H1 (cell line): ENCODE data around the gene REG4. TPM values are rescaled to one million over a fixed set of nuclear protein-coding genes. Genes with fewer than 3 reads are reported as not detected.

Source experiments
- CTCF ChIA-PET: fragments of 300-600 bp; sonication (Branson Sonifier 250); formaldehyde crosslinking; loops from one replicate; lab custom pipeline; 2021; ENCODE audit not compliant: partially characterized antibody; lab: Charles Lee
- POLR2A ChIA-PET: fragments of 300-600 bp; sonication (Branson Sonifier 250); formaldehyde crosslinking; loops from one replicate; lab custom pipeline; 2021; ENCODE audit warnings: inconsistent platforms; ENCODE audit not compliant: partially characterized antibody; lab: Charles Lee
- DNase-seq, 2 experiments: peaks; one replicate each; pipeline versions ENCODE4 v3.0.0 to v3.0.0-alpha.2; 2010 to 2022; ENCODE audit warnings: low spot score in 2 of 2, low read depth in 1 of 2, mixed read lengths in 1 of 2
- FAIRE-seq: peaks from 2 replicates; lab custom pipeline; 2011; peaks lifted over from hg19 to GRCh38; lab: Jason Lieb, UNC
- H2AFZ ChIP-seq: 2 replicates; pipeline ENCODE4 v1.8.1; 2012; ENCODE audit warnings: low read length, inconsistent platforms
- H2AK5ac ChIP-seq: 2 replicates; pipeline ENCODE4 v1.6.1; 2013; ENCODE audit warnings: low read depth, low read length
- H2BK120ac ChIP-seq: replicated peaks from 2 replicates; pipeline ENCODE3; 2013; ENCODE audit warnings: low read depth, low read length, inconsistent platforms
- H2BK12ac ChIP-seq: 2 replicates; pipeline ENCODE4 v1.6.1; 2013; ENCODE audit warnings: low read depth, low read length
- H2BK15ac ChIP-seq: 2 replicates; pipeline ENCODE4 v1.6.1; 2013; ENCODE audit warnings: low read length
- H2BK20ac ChIP-seq: 2 replicates; pipeline ENCODE4 v1.6.1; 2013; ENCODE audit warnings: low read length
- H2BK5ac ChIP-seq: 2 replicates; pipeline ENCODE4 v1.6.1; 2013; ENCODE audit warnings: low read depth, low read length
- H3K14ac ChIP-seq: 2 replicates; pipeline ENCODE4 v1.6.1; 2013; ENCODE audit warnings: inconsistent platforms; ENCODE audit not compliant: insufficient read length
- H3K18ac ChIP-seq: 2 replicates; pipeline ENCODE4 v1.6.1; 2013; ENCODE audit warnings: low read length; ENCODE audit errors: extremely low read depth
- H3K23ac ChIP-seq: 2 replicates; pipeline ENCODE4 v1.6.1; 2013; ENCODE audit warnings: inconsistent platforms; ENCODE audit not compliant: insufficient read length
- H3K23me2 ChIP-seq: 2 replicates; pipeline ENCODE4 v1.6.1; 2013; ENCODE audit warnings: low read depth, low read length
- H3K27ac ChIP-seq: 2 replicates; pipeline ENCODE4 v1.6.1; 2011; ENCODE audit warnings: low read depth, low read length, inconsistent platforms
- H3K27me3 ChIP-seq, 4 experiments: replicated peaks in 1 of 4; 1 replicate in 1 of 4; 2 replicates in 3 of 4; pipeline versions ENCODE4 v1.6.1 to v1.8.1; 2011 to 2013; ENCODE audit warnings: low read length in 3 of 4, mild to moderate bottlenecking in 3 of 4, inconsistent platforms in 2 of 4, mixed read lengths in 2 of 4, moderate library complexity in 1 of 4; ENCODE audit not compliant: control insufficient read depth in 3 of 4, insufficient read depth in 3 of 4; ENCODE audit errors: extremely low read depth in 1 of 4
- H3K36me3 ChIP-seq, 4 experiments: 2 replicates each; pipeline versions ENCODE4 v1.6.1 to v1.8.1; 2011 to 2013; ENCODE audit warnings: mild to moderate bottlenecking in 4 of 4, low read length in 3 of 4, moderate library complexity in 2 of 4, control low read depth in 1 of 4, inconsistent platforms in 1 of 4; ENCODE audit not compliant: insufficient read depth in 4 of 4, control insufficient read depth in 2 of 4
- H3K4ac ChIP-seq: replicated peaks from 2 replicates; pipeline ENCODE3; 2013; ENCODE audit warnings: low read length, low read depth, mixed read lengths, inconsistent platforms; ENCODE audit not compliant: insufficient read length
- H3K4me1 ChIP-seq, 4 experiments: replicated peaks in 1 of 4; 1 replicate in 1 of 4; 2 replicates in 3 of 4; pipeline versions ENCODE4 v1.6.1 to v1.8.1; 2011 to 2013; ENCODE audit warnings: low read length in 3 of 4, inconsistent platforms in 2 of 4, mixed read lengths in 1 of 4; ENCODE audit not compliant: insufficient read depth in 4 of 4, control insufficient read depth in 3 of 4
- H3K4me2 ChIP-seq, 2 experiments: 2 replicates each; pipeline versions ENCODE4 v1.6.1 to v1.8.1; 2011 to 2013; ENCODE audit warnings: low read depth in 2 of 2, low read length in 2 of 2, control low read depth in 1 of 2, inconsistent platforms in 1 of 2, mild to moderate bottlenecking in 1 of 2; ENCODE audit not compliant: insufficient read depth in 1 of 2
- H3K4me3 ChIP-seq, 4 experiments: fragments of 200-600, 300-600 bp in 1 of 4; sonication (generic), shearing (Covaris generic), sonication (Bioruptor Twin) in 1 of 4; 2 replicates each; pipeline versions ENCODE4 v1.5.1 to v1.8.1; 2011 to 2016; ENCODE audit warnings: low read length in 4 of 4, low read depth in 3 of 4, control low read depth in 2 of 4, inconsistent platforms in 2 of 4, mild to moderate bottlenecking in 2 of 4, mixed read lengths in 1 of 4, moderate library complexity in 1 of 4; ENCODE audit not compliant: insufficient read depth in 2 of 4; ENCODE audit errors: extremely low read depth in 1 of 4
- H3K56ac ChIP-seq: replicated peaks from 2 replicates; pipeline ENCODE3; 2013; ENCODE audit warnings: low read depth, mild to moderate bottlenecking, mixed read lengths, low read length, inconsistent platforms; ENCODE audit not compliant: insufficient read length
- H3K79me1 ChIP-seq: 2 replicates; pipeline ENCODE4 v1.6.1; 2013; ENCODE audit warnings: low read depth, low read length, control low read depth
- H3K79me2 ChIP-seq, 2 experiments: 2 replicates each; pipeline versions ENCODE4 v1.6.1 to v1.8.1; 2012 to 2013; ENCODE audit warnings: low read length in 2 of 2, mild to moderate bottlenecking in 2 of 2, inconsistent platforms in 1 of 2; ENCODE audit not compliant: insufficient read depth in 2 of 2, control insufficient read depth in 1 of 2
- H3K9ac ChIP-seq, 4 experiments: replicated peaks in 1 of 4; 1 replicate in 1 of 4; 2 replicates in 3 of 4; pipeline versions ENCODE4 v1.6.1 to v1.8.1; 2011 to 2013; ENCODE audit warnings: low read depth in 3 of 4, low read length in 3 of 4, control low read depth in 2 of 4, mild to moderate bottlenecking in 2 of 4, moderate library complexity in 2 of 4, inconsistent platforms in 1 of 4; ENCODE audit errors: extremely low read depth in 1 of 4
- H3K9me3 ChIP-seq, 2 experiments: 2 replicates each; pipeline versions ENCODE4 v1.6.1 to v1.8.1; 2012 to 2013; ENCODE audit warnings: mild to moderate bottlenecking in 2 of 2, moderate library complexity in 2 of 2, control low read depth in 1 of 2, inconsistent platforms in 1 of 2, low read depth in 1 of 2, low read length in 1 of 2, mixed read lengths in 1 of 2; ENCODE audit not compliant: insufficient read depth in 2 of 2
- H4K20me1 ChIP-seq, 2 experiments: replicated peaks in 1 of 2; 2 replicates each; pipeline versions ENCODE3 to v1.8.1; 2011 to 2013; ENCODE audit warnings: inconsistent platforms in 2 of 2, low read length in 2 of 2, mild to moderate bottlenecking in 1 of 2; ENCODE audit not compliant: insufficient read depth in 2 of 2, control insufficient read depth in 1 of 2
- H4K5ac ChIP-seq: 2 replicates; pipeline ENCODE4 v1.6.1; 2013; ENCODE audit warnings: low read length, low read depth, mixed read lengths, inconsistent platforms; ENCODE audit not compliant: insufficient read length
- H4K8ac ChIP-seq: 2 replicates; pipeline ENCODE4 v1.8.0; 2013; ENCODE audit warnings: mild to moderate bottlenecking, moderate library complexity, low read length, inconsistent platforms; ENCODE audit not compliant: insufficient read depth; ENCODE audit errors: extremely low read depth
- H4K91ac ChIP-seq: replicated peaks from 2 replicates; pipeline ENCODE3; 2013; ENCODE audit warnings: low read length, mixed read lengths, inconsistent platforms; ENCODE audit not compliant: insufficient read length
- SUZ12 ChIP-seq: fragments of 200-600 bp; sonication (generic); IDR thresholded peaks from 2 replicates; pipeline ENCODE4 v1.6.1; 2012; ENCODE audit warnings: mild to moderate bottlenecking, inconsistent platforms, low read length, moderate library complexity, mixed read lengths
- whole genome bisulfite sequencing, 2 experiments: shearing (Covaris generic) in 1 of 2; methylation state at CpG; one replicate each; pipeline versions ENCODE4 v1.1.6 to v1.1.7; 2013 to 2015; ENCODE audit warnings: low lambda C conversion rate in 2 of 2, mixed read lengths in 2 of 2, inconsistent platforms in 1 of 2, low coverage in 1 of 2, missing lambda C conversion rate in 1 of 2; ENCODE audit not compliant: insufficient replicate concordance in 2 of 2, insufficient coverage in 1 of 2, insufficient read length in 1 of 2; ENCODE audit errors: extremely low coverage in 1 of 2, missing lambda C conversion rate in 1 of 2; 5-methylcytosine and 5-hydroxymethylcytosine counted together
- polyA plus RNA-seq, 7 experiments: library from polyadenylated mRNA; depleted of rRNA in 3 of 7; stranded (reverse) in 5 of 7; unstranded in 2 of 7; fragments of >200 nt in 5 of 7; fragments of 200-250 nt in 2 of 7; gene quantifications; 1 replicate in 5 of 7; 2 replicates in 1 of 7; 4 replicates in 1 of 7; pipeline versions ENCODE4 v1.2.1 to v1.2.3, GENCODE V29; 2011 to 2013; ENCODE audit warnings: missing spikeins in 2 of 7, mixed read lengths in 2 of 7
- total RNA-seq: library from RNA; stranded (reverse); fragmentation: NEBNext Ultra II Directional; extraction: Animal tissue kit (Norgen Biotek cat#: 25700); gene quantifications from 2 replicates; pipeline ENCODE4 v1.2.1, GENCODE V29; 2021
- TF ChIP-seq, protein P1 (sequence below): IDR thresholded peaks from 2 replicates; pipeline ENCODE4 v1.6.1; 2011; ENCODE audit warnings: low read depth, mild to moderate bottlenecking, low read length; ENCODE audit not compliant: insufficient read depth

REG4 gene
- total and polyA plus RNA-seq, 2 of the 8 experiments (the other 6 are each of a cell fraction or from before 2014, with no cell fraction given), result not detected

DNA sequence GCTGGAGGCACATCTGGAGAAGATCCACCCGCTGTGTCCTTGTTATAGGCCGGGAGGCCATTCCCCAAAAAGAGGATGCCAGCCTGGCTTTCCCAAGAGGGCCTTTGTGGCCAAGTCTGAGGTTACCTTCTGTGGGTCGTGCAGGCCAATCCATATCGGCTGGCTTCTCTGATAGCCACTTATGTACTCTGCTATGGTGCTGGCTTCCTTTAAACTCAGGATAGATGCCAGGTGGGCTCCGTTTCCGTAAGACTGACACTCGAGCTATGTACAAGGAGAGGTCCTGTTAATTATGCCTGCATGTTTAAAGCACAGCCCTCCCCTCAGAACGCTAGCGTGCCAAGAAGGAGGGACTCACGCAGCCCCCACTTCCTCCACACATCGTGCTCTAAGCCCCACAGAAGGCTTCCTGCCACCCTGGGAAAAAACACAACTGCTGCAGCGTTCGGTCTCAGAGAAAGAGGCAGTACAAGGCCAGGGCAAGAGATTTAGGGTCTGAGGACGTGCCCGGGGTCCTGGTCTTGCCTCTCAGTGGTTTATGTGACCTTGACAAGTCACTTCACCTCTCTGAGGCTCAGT, 11.6 kb downstream of the REG4 start:
- Histone ChIP-seq H4K8ac (no peak overlapping the region), H2AFZ (no peak overlapping the region), H3K9ac (no peak overlapping the region), H2BK120ac (no peak overlapping the region), H2BK5ac (no peak overlapping the region), H3K4ac (no peak overlapping the region), H2BK12ac (no peak overlapping the region), H3K27me3 (no peaks in the 10 kb centered on the region; a peak in 1 of 7 replicates), H3K56ac (no peak overlapping the region), H4K20me1 (no peaks in the 10 kb centered on the region), H4K91ac (no peak overlapping the region), H3K14ac (no peak overlapping the region), H3K4me3 (no peak overlapping the region), H3K23me2 (no peaks in the 10 kb centered on the region), H3K79me2 (no peaks in the 10 kb centered on the region), H3K9me3 (no peaks in the 10 kb centered on the region), H3K23ac (no peak overlapping the region), H3K4me2 (no peak overlapping the region), H4K5ac (no peak overlapping the region), H3K18ac (no peak overlapping the region), H2AK5ac (no peak overlapping the region), H3K27ac (no peak overlapping the region), H3K36me3 (no peaks in the 10 kb centered on the region), H2BK15ac (no peak overlapping the region), H2BK20ac (no peak overlapping the region), H3K4me1 (no peaks in the 10 kb centered on the region), H3K79me1 (no peaks in the 10 kb centered on the region)
- FAIRE-seq (no peak), DNase-seq (peak in 1 of 2 experiments; percentile 42)
- 90% methylated on average over 15 of the region's 15 CpGs; no CpG with 5 or more reads in 1 of the 2 experiments for WGBS, 2 experiments
- ChIA-PET POLR2A (interaction anchor here (0.7 to 1.0 kb wide), 2 partner anchors 86 to 88 kb away, joined by 3 read pairs; partner anchors contain the start of gene PHGDH), CTCF (interaction anchor here (0.6 to 11.9 kb wide), 3 partner anchors 8 to 191 kb away, joined by 3 to 76 read pairs (median 3); partner anchors contain the start of gene REG4)
- TF ChIP-seq, protein P1, sequence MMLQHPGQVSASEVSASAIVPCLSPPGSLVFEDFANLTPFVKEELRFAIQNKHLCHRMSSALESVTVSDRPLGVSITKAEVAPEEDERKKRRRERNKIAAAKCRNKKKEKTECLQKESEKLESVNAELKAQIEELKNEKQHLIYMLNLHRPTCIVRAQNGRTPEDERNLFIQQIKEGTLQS, result no peak
- TF ChIP-seq SUZ12, result no peak
